Stimulated activated CD8-positive, alpha-beta memory T cell treated with anti-CD3 and anti-CD28 coated beads, Interleukin-2, amount 100 ng/mL, for 1 hour (primary cell): Measurements from ENCODE around the gene AMPH.
"Not testable (repeated sequence)": the region's sequence is repeated elsewhere in the genome, so short reads cannot be mapped to it uniquely, and the experiment has no call there.

Experiments
- DNase-seq, 2 donors: peaks; one replicate each; pipeline ENCODE4 v3.0.0-alpha.2; 2020; ENCODE audit warnings: low read depth in 2 of 2

The AMPH gene

DNA sequence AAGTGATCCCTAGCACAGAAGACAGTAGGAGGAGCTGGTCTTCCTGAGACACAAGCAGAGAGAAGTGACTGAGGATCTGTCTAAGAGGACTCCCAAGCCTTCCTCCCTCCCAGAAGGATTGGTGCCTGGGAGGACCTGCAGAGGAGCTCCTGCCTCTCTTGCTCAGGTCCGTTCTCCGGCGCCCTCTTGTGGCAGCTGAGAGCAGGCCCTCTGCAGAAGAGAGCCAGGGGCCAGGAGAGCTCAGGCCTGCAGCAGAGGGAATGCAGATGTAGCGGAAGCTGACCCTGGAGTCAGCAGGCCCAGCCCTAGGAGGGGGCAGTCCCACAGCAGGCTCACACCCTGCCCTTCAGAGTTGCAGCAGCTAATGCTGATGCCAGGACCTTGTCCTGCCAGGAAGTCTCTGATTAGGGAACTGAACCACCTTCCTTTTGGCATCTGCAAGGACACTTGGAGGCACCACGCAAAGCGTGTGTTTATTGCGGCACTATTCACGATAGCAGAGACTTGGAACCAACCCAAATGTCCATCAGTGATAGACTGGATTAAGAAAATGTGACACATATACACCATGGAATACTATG, 276.8 kb downstream of the AMPH start:
- DNase-seq: not testable (repeated sequence)

DNA sequence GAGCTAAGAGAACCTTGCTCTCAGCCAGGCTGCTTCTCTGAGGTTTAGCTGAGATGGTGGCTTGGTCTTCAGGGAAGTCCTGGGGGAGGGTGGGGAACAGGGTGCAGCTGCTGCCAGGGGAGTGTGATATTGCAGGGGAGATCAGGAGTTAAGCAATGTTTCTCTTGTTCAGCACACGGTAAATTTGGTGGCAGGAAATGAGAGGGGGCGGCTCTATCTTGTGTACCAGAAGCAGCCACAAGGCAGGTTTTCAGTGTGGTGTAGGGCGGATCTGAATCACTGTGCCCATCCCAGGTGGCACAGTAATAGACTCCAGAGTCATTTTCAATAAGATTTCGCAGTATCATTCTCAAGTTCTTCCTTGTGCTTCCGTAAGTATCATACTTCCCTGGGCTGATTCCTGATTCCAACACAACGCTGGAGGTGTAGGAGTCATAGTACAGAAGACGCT, 277.7 kb downstream of the AMPH start:
- not testable (repeated sequence) for DNase-seq

- DNase-seq: no peak
These were observed 279.6 kb downstream of the AMPH start for GRCh38 chr7:38351601-38352000.

GRCh38 chr7:38350777-38351176, 280.4 kb downstream of the AMPH start:
- not testable (repeated sequence) for DNase-seq

GRCh38 chr7:38349869-38350583, 281.1 kb downstream of the AMPH start:
- DNase-seq: not testable (repeated sequence)

DNA sequence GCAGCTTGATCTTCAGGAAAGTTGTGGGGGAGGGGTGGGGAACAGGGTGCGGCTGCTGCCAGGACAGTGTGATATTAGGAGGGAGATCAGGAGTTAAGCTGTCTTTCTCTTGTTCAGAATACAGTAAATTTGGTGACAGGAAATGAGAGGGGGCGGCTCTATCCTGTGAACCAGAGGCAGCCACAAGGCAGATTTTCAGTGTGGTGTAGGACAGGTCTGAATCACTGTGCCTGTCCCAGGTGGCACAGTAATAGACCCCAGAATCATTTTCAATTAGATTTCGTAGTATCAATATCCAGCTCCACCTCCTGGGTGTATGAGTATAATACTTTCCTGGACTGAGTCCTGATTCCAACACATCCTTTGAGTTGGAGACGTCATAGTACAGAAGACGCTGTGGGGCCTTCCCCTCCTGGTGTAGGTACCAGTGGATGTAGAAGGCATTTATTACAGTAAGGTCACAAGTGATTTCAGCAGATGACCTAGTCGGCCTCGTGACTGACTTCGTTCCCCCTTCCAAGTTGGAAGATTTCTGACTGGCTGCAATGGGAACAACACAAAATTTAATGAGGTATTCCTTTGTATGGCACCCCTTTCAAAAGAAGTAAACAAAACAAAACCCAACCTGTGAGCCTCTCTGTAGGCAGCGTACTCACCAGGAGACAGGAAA, 281.9 kb downstream of the AMPH start:
- not testable (repeated sequence) for DNase-seq

GRCh38 chr7:38345299-38346172, 285.6 kb downstream of the AMPH start:
- not testable (repeated sequence) for DNase-seq

- DNase-seq: not testable (repeated sequence)
These were observed 286.4 kb downstream of the AMPH start for GRCh38 chr7:38344741-38345140.

- not testable (repeated sequence) for DNase-seq
These were observed 289.0 kb downstream of the AMPH start for GRCh38 chr7:38342135-38342534.

DNA sequence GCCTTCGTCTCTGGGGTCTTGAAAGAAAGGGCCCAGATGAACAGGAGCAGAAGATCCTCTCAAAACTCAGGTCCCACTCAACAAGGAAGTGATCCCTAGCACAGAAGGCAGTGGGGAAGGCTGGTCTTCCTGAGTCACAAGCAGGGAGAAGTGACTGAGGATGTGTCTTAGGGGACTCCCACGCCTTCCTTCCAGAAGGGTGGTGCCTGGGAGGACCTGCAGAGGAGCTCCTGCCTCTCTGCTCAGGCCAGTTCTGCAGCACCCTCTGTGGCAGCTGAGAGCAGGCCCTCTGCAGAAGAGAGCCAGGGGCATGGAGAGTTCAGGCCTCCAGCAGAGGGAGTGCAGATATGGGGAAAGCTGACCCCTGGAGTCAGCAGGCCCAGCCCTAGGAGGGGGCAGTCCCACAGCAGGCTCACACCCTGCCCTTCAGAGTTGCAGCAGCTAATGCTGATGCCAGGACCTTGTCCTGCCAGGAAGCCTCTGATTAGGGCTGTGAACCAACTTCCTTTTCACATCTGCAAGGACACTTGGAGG, 289.9 kb downstream of the AMPH start:
- not testable (repeated sequence) for DNase-seq

DNA sequence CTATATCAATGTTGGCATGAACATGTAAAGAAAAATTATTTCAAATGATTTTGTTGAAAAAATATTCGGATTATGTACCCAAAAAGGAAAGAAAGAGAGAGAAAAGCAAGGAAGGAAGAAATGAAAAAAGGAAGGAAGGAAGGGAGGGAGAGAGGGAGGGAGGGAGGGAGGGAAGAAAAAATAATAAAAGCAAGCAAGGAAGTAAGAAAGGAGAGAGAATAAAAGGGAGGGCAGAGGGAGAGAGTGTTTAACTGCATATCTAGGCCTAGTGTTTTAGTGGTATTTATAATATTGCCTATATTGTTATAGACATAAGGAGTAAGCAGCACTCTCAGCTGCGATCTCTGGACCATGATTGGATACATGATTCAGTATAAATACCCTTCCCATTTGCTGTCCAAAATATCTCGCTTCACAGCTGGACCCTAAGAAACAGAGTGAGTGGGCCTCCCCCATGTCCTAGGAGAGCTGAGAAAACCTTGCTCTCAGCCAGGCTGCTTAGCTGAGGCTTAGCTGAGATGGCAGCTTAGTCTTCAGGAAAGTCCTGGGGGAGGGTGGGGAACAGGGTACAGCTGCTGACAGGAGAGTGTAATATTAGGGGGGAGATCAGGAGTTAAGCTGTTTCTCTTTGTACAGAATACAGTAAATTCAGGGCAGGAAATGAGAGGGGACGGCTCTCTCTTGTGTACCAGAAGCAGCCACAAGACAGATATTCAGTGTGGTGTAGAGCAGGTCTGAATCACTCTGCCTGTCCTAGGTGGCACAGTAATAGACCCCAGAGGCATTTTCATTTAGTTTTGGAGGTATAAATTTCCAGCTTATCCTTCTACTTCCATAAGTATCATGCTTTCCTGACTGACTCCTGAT, 291.0 kb downstream of the AMPH start:
- DNase-seq: no peak

GRCh38 chr7:38336148-38336515, 295.0 kb downstream of the AMPH start:
- not testable (repeated sequence) for DNase-seq

DNA sequence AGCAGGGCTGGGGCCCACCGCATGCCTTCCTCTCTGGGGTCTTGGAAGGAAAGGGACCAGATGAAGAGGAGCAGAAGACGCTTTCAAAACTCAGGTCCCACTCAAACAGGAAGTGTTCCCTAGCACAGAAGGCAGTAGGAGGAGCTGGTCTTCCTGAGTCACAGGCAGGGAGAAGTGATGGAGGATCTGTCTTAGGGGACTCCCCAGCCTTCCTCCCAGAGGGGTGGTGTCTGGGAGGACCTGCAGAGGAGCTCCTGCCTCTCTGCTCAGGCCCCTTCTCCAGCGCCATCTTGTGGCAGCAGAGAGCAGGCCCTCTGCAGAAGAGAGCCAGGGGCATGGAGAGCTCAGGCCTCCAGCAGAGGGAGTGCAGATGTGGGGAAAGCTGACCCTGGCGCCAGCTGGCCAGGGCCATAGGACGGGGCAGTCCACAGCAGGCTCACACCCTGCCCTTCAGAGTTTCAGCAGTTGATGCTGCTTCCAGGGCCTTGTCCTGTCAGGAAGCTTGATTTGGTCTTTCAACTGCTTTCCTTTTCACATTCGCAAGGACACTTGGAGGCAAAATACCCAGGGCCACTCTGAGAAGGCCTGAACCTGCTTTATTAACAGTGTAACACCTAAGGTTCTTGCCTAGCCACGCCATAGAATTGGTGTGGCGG, 295.6 kb downstream of the AMPH start:
- peak; percentile 65 to 66 for DNase-seq

DNA sequence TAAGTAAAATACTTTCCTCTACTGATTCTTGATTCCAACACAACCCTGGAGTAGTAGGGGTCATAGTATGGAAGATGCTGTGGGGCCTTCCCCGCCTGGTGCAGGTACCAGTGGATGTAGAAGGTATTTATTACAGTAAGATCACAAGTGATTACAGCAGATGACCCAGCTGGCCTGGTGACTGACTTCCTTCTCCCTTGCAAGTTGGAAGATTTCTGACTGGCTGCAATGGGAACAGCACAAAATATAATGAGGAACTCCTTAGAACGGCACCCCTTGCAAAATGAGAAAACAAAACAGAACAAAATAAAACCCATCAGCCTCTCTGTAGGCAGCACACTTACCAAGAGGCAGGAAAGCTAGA, 296.1 kb downstream of the AMPH start:
- no peak for DNase-seq

- no peak for DNase-seq
These were observed 297.0 kb downstream of the AMPH start for GRCh38 chr7:38334163-38334562.
